Testis (tissue), 2 donors: ENCODE results near the gene SEC22C.

Experiments
- CTCF ChIP-seq, 3 experiments: fragments of 450-650 bp in 2 of 3; fragments of 200-600 bp in 1 of 3; sonication (generic) in 1 of 3; IDR thresholded peaks; one replicate each; pipeline ENCODE4 v1.5.1; 2016 to 2019; ENCODE audit warnings: antibody characterized with exemption in 3 of 3, mild to moderate bottlenecking in 2 of 3, moderate library complexity in 1 of 3
- POLR2A ChIP-seq: fragments of 450-650 bp; IDR thresholded peaks from one replicate; pipeline ENCODE4 v1.6.1; 2017; ENCODE audit warnings: antibody characterized with exemption, mild to moderate bottlenecking, moderate library complexity

- TF ChIP-seq CTCF (IDR thresholded peaks at IDR 0.05): no peak
- no peak for TF ChIP-seq POLR2A
These were observed 82.3 kb downstream of the SEC22C start for GRCh38 chr3:42499478-42499871.
